ENCODE data around the gene PAIP2.
"Not testable (repeated sequence)": the region's sequence is repeated elsewhere in the genome, so short reads cannot be mapped to it uniquely, and the experiment has no call there.

Gene PAIP2, protein sequence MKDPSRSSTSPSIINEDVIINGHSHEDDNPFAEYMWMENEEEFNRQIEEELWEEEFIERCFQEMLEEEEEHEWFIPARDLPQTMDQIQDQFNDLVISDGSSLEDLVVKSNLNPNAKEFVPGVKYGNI

DNA sequence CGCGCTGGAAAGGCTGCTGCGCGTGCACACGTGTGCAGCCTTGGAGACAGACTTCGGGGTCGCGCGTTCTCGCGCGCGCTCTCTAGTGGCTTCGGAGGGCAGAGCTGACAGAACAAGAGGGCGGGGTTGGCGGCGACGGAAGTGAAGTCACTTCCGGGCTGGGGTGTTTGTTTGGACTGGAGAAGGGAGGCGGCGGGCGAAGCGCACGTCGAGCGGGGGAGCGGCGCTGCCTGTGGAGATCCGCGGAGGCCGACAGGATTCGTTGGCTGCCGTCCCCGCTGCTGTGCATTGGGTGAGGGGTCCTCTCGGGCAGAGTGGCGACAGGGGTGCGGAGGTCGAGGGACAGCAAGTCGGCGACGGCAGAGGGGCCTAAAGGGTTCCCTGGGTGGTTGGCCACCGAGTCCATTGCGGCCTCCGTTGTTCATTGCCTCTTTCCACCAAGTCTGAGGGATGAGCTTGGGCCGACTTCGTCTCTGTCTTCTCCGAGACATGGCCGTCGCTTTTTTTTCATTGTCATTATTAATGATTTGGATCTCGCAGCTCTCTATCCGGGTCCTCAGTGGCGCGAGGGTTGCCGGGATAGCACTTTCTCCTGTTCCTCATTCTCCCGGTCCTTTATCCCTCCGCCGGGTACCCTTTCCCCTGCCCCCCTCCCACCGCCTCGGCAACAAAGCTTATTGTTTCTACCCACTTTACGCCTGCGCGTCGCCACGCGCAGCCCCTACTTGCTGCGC, at the start of gene PAIP2:
Gene PAIP2, plus strand, starts transcription at position 166 of the 734 bp plus-strand sequence. CDS start 21,931 bp downstream, outside the sequence.
- DNase-seq (ENCODE audit: low read depth in 2 of 2), result peak; percentile 93 to 94

DNA sequence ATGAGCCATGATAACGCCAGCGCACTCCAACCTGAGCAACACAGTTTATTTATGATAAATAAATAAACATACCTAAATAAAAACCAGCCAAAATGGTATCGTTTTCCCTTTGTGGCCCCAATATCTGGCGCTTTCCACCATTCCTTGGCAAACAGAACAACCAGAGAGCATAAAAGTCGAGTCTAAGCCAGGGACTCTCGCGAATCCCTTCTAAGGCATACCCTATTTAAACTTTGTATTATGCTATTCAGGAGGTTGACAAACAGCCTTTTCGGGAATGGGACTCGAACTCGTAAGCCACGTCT, 48.5 kb upstream of the PAIP2 start:
- DNase-seq (ENCODE audit: low read depth in 2 of 2), result no peak

DNA sequence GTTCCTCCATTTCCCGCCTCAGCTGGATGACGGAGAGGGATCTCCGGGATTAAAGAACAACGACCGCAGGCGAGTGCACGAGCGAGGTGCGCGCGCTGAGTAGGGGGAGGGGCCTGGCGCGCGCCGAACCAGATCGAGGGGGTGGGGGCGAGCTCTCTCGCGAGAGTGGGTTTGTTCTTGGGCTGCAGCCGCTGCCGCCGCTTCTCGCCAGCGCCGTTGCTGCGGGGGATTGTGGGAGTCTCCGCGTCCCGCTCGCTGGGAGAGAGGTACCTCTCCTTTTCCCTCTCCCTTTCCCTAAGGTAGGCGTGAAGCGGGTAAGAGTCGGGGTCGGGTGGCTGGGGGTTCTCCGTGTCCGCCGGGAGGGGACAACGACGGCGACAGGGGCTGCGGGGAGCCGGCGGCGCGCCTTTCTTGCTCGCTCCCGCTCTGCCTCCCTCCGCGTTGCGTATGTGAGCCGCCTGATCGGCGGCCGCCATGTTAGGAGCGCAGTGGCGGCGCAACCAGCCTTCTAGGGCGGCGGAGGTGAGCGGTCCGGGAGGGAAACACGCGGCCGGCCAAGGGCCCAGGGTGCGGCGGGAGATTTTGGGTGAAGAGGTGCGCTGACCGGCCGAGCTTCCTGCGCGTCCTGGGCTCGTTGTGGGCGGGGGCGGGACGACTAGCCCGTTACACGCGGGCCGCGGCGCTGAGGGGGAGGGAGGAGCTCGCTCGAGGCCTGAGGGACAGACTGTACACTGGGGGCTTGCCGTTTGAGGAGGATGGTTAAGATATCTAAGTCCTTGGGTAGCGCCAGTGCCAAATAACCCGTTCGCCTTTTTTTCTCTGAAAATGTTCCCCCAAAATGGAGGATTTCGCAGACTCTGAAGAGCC, 47.9 kb upstream of the PAIP2 start, which contains the start of gene MATR3:
Gene MATR3, plus strand, starts transcription at position 234 of the 867 bp plus-strand sequence. CDS start 13,676 bp downstream, outside the sequence.
- peak; percentile 89 to 92 for DNase-seq (ENCODE audit: low read depth in 2 of 2)

DNA sequence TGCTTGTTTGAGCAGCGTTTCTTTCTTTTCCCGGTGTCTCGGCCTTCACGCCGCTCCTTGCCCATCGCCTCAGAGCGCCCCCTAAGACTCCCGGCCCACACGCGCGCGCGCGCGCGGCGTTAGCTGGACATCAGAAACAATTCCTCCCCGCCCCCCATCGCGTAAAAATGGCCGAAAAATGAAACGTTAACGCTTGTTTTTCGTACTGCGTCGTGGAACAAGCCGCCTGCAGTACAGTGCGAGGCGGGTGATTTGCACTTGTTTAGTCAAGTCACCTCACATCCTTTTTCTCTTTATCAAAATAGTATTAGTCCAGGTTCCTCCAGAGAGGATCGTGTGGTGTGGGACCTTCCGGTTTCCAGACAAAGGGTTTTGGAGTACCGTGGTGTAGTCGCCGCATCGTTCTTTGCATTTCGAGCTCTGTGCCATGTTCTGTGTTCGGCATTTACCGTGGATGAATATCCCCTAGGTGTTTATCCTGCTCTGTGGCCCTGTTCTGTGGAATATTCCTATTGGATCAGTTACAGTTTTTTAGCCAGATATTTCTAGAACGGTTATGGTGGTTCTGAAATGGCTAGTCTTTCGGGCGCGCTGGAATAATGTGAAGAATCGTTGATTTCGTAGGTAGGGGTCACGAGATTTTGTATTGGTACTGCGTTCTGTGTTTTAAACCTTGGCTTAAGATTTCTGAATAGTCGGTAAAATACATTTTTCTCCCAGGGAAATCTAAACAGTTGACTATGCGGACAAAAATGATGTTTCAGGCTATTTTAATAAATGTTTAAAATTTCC, 47.1 kb upstream of the PAIP2 start:
- peak; percentile 29 to 34 for DNase-seq (ENCODE audit: low read depth in 2 of 2)

DNA sequence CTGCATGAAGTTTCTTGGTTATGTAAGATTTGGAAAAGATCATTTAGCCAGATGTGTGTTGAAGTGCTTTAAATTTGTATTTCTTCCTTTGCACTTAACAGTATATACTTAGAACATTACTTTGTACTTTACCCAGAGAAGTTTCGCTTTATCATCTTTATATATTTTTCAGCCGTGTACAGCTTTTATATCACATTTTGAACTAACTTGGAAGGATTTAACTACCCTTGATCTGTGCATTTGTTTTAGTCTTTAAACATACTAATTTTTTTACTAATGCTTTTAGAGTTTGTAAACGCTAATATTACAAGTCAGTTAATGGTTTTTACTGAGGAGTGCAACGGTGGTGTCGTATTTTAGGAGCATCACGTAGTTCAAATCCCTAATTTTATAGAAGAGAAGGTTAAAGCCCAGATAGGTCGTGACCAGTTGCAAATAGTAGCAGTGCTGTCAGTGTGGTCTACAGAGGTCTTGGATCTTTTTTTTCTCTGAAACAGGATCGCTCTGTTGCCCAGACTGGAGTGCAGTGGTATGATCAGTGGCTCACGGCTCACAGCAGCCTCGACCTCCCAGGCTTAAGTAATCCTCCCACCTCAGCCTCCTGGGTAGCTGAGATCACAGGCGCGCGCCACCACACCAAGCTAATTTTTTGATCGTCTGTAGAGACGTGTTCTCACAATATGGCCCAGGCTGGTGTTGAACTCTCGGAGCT, 46.2 kb upstream of the PAIP2 start:
- DNase-seq (ENCODE audit: low read depth in 2 of 2), result no peak

DNA sequence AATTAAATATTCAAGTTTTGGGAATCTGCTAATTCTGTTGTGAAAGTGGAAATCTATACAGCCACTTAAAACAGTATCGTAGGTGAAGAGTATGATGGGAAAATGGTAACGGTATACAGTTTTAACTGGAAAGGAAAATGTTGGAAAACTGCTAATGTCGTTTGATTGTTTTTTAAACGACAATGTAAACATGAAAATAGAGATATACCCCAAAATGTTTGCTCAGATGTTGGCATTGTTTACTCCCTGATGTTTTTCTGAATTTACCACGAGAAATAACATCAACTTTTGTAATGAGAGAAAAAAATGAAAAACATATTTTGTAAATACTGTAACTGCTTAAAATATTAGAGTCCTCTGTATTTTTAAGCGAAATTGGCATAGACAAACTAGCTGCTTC, 45.5 kb upstream of the PAIP2 start:
- DNase-seq (ENCODE audit: low read depth in 2 of 2), result no peak

DNA sequence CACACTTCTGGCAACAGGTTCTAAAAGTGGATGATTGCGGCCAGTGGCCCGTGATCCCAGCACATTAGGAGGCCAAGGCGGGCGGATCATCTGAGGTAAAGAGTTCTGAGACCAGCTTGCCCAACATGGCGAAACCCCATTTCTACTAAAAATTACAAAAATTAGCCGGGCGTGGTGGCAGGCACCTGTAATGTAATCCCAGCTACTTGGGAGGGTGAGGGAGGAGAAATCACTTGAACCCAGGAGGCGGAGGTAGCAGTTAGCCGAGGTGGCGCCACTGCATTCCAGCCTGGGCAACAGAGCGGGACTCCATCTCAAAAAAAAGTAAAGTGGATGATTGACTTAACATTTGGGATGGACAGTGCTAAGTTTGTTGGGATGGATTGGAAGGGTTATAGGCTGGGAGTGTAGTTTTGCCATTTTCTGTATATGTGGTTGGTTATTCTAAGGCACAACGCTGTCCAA, 44.8 kb upstream of the PAIP2 start:
- no peak for DNase-seq (ENCODE audit: low read depth in 2 of 2)

DNA sequence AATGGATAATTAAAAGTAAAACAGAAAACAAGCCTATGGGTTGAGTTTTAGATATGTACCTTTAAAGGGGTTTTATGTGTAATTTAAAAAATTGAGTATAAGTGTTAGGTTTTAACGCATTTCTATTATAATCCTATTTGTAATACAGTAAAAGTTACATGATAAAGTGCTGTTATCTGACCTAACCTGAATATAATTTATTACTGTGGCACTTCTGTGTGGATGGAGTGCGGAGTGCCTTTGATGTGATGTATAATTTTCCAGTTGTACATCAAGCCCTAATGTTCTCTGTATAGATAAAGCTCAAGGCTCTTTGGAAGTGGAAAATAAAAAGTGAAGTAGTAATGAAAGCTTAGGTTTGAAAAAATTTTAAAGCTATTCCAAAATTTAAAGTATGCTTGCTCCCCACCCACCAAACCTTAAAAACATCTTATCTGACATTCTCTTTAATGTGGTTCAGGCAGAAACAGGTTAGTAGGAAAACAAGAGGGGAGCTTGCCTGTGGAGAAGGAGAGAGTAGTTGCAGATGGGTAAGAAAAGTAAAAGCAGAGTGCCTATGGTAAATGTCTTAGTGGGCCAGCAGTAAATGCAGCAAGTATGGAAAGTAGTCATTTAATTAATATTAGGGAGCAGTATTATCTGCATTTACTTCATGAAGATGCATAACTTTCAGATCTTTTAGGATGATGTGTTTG, 44.1 kb upstream of the PAIP2 start:
- no peak for DNase-seq (ENCODE audit: low read depth in 2 of 2)

DNA sequence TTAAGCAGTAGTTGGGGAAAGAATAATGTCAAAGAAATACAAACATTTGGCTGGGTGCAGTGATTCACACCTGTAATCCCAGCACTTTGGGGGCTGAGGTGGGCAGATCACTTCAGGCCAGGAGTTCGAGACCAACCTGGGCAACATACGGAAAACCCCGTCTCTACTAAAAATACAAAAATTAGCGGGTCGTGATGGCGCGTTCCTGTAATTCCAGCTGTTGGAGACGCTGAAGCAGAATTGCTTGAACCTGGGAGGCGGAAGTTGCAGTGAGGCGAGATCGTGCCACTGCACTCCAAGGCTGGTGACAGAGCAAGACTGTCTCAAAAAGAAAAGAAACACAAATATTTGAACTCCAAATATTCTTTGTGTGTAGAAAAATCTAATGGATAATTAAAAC, 43.4 kb upstream of the PAIP2 start:
- no peak for DNase-seq (ENCODE audit: low read depth in 2 of 2)

DNA sequence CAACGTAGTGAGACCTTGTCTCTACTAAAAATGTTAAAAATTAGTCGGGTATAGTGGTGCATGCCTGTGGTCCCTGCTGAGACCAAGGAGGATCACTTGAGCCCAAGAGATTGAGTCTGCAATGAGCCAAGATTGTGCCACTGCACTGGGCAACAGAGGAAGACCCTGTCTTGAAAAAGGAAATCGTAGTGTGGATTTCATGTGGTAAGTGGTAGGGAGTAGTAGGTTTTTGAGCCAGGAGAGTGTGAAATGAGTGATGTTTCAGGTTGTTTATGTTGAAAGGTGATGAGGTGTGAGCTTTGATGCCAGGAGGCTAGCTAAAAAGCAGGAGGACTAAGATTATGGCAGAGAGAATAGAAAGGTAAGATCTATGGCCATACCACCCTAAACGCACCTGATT, 42.2 kb upstream of the PAIP2 start:
- DNase-seq (ENCODE audit: low read depth in 2 of 2), result no peak

DNA sequence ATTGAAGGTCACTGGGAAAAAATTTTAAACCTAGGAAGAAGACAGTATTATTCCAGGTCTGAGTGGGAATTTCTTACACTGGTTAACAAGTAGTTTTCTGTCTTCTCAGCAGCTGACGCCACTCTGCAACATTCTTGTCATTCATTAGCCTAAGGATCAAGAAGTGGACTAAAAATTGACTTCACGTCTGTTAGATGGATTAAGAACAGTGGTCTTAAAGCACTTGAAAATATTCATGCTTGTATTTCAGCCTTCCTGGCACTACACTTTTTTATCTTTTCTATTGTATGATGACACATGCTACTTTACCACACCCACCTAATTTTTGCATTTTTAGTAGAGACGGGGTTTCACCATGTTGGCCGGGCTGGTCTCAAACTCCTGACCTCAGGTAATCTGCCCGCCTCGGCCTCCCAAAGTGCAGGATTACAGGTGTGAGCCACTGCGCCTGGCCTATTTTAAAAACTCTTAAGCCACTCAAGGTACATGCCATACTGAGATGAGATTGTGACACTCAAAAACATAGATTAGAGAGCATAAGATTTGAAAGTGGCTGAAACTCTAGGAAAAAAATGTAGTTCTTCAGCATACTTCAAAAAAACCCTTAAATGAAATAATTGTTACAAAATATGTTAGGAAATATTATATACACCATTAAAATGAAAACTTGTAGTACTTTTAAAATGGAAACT, 39.7 kb upstream of the PAIP2 start:
- no peak for DNase-seq (ENCODE audit: low read depth in 2 of 2)

DNA sequence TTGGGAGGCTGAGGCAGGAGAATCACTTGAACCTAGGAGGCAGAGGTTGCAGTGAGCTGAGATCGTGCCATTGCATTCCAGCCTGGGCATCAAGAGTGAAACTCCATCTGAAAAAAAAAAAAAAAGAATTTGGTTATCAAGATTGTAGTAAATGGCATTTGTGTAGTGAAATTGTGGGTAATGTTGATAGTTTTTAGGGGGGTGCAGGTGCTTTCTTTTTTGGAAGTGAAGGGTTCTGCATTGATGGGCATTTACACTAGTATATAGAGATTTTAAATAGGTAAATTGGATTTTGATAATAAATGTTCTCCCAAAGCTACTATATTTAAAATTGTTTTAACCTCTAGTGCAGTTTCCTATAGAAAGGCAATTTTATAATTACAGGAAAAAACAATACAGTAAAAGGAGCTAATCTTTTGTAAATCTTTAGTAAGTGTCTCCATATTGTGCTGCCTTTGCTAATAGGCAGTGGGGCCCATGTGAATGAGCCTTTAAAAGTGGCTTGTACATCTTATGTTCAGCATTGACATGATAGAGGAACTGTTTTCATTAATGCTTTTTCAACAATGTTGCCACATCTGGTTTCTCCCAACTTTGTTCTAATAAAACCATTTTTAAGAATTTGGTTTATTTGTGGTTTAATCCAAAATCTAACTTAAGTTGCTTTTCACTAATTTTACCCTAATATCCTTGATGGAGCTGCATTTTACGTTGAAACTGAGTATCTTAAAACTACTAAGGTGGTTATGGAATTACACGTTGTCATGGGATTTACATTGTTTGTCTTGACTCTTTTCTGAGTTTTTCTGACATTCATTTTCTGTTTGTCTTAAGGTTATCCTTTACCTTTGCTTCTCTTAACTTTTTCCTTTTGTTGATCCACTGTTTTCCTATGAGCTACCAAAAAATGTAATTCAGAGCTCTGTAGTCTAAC, 37.0 kb upstream of the PAIP2 start:
- DNase-seq (ENCODE audit: low read depth in 2 of 2), result no peak

DNA sequence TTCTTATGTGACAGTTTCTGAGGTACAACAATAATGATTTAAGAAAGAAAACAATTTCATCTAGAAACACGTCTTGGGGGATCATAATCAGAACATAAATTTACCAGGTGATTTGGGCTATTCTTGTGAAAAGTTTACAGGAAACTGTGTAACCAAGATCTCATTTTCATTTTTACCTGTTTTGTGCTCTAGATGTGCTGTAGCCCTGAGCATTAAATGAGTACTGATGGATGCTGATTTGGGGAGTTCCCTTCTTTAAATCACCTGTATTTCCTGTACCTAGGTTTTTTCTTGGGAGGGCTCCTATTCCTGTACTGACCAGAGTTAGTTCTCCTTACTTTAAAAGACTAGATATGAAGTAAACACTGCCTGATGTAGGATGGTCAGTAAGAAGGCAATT, 35.5 kb upstream of the PAIP2 start:
- DNase-seq (ENCODE audit: low read depth in 2 of 2), result no peak

DNA sequence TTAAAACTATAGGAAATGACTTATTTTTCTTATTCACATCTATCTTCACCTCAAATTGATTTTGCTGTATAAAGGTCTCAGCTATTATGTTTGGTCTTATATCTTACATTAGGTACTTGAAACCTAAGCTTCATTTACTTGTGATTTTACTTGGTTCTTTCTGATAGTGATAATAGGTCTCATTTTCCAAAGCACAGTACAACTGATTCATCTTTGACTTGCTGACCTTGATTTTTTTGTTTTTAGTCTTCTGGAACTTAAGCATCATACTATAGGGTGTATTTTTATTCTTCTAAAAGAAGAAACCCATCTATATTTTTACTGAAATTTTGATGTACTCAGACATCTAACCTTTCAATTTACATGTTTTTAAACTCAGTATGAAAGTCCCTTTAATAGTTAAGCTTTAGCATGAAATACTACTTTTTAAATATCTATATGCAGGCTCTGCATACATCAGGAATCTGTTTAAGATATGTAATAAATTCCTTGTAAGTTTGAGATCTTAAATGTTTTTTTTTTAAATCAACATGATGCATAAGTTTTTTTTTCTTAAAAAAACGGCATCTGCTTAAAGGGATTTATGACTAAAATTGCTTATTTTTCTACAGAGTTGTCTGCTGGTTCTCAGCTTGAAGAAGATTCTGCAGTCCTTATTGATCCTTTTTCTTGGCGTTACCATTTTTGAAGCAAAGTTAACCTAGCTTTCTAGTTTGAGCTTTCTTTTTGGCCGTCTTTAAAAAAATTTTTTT, 34.9 kb upstream of the PAIP2 start:
- no peak for DNase-seq (ENCODE audit: low read depth in 2 of 2)

DNA sequence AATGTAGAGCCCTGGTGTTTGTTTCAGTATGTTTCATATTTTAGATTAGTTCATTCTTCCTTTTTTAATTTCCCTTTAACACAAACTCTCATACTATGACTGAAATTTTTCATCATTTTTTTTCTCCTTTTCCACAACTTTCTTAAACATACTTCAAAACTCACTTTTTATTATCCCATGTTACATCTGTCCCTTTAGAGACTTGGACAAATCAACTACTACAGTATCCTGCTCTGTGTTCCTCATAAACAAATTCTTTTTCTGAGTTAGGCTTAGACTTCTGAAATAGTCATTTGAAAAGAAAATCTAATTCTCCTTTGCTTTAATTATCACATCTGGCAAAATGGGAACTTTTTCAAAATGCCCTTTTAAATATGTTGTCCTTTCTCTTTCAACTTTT, 32.9 kb upstream of the PAIP2 start:
- no peak for DNase-seq (ENCODE audit: low read depth in 2 of 2)

DNA sequence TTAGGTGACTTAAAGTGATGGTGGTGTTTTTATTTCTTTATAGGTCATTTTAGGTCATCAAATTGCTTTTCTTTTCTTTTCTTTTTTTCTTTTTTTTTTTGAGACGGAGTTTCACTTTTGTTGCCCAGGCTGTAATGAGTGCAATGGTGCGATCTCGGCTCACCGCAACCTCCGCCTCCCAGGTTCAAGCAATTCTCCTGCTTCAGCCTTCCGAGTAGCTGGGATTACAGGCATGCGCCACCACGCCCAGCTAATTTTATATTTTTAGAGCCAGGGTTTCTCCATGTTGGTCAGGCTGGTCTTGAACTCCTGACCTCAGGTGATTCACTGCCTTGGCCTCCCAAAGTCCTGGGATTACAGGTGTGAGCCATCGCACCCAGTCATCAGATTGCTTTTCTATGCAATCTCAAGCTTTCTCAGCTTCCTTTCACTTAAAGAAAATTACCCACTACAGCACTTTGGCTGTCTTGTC, 30.9 kb upstream of the PAIP2 start:
- not testable (repeated sequence) for DNase-seq (ENCODE audit: low read depth in 2 of 2)

DNA sequence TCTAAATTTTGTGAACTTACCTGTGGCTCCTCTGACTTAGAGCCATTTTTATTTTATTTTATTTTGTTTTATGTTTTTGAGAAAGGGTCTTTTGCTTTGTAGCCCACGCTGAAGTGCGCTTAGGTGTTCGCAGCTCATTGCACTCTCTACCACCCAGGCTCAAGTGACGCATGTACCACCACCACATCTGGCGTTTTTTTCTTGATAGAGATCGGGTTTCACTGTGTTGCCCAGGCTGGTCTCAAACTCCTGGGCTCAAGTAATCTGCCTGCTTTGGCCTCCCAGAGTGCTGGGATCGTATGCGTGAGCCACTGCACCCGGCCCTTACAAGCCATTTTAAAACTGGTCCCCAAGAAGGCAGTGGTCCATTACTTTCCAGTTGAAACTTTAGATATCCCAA, 29.6 kb upstream of the PAIP2 start:
- no peak for DNase-seq (ENCODE audit: low read depth in 2 of 2)

DNA sequence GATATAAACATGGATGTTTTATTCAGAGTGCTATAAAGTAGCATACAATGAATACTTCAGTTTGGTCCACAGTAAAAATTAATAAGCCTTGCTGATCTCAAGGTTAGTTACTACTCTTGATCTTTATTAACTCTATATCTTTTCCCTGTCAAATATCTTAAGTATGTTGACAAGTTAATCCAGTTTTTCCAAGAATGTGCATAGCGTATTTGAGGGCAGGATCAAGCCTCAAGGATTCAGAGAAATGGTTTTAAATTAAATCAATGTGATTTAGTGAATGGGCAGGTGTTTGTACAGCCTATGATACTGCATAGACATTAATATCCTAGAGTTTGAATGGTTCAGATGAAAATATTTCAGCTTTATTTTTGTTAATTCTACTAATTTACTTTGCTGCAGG, 27.4 kb upstream of the PAIP2 start:
- no peak for DNase-seq (ENCODE audit: low read depth in 2 of 2)
